HG03460 (cell line): ENCODE data around the gene ABCA7.
"Not testable (repeated sequence)": the region's sequence is repeated elsewhere in the genome, so short reads cannot be mapped to it uniquely, and the experiment has no call there.

Experiments
- ATAC-seq: cut with Tn5 transposase; IDR thresholded peaks from one replicate; pipeline ENCODE4 v1.9.1; 2021; ENCODE audit not compliant: unreplicated experiment

ABCA7 gene

DNA sequence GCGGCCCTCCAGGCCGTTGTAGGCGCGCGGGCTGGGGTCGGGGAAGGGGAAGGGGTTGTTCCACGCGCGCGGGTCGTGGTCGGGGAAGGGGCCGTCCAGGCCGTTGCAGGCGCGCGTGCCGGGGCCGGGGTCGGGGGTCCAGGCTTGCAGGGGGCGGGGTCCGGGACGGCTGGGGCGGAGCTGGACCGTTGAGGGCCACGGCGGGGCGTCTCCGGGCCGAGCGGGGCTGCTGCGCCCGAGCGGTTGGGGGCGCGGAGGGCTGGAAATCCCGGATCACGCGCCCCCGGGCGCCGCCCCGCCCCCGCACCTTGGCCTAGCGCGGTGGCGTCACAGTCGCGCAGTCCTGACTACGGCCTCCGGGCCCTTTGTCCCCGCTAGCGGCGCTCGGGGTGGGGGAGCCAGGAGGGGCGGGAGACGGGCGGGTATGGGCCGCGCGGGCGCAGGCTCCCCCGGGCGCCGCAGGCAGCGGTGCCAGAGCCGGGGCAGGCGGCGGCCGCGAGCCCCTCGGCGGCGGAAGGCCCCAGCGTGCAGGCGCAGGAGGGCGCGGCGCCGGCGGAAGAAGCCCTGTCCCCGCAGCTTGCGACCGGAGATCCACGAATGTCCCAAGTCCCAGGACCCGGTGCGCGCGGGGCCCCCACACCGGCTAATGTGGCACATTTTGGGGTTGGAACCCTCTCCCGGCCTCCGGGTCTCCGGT lies 64.6 kb downstream of the ABCA7 start:
- peak; percentile 25 for ATAC-seq

DNA sequence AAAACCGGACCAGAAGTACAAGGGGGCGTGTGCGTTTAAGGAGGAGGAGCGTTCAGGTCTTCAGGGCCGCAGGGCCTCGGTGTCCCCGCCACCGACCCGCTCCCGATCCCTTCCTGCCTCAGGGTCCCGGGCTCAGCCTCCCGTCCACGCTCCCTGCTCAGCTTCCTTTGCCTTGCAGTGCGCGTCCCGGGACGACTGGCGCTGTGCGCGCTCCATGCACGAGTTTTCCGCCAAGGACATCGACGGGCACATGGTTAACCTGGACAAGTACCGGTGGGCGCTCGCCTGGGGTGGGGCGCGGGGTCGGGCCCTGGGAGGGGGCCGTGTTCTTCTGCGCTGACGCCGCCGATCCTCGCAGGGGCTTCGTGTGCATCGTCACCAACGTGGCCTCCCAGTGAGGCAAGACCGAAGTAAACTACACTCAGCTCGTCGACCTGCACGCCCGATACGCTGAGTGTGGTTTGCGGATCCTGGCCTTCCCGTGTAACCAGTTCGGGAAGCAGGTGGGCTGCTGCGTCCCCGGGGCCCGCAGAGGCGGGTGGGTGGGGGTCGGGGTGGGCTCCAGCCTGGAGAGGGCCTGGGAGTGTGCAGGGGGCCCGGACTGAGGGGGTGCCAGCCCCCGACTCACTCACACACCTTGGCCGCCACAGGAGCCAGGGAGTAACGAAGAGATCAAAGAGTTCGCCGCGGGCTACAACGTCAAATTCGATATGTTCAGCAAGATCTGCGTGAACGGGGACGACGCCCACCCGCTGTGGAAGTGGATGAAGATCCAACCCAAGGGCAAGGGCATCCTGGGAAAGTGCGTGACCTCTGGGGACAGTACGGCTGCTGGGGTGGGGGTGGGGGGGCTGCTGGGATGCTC lies 65.3 kb downstream of the ABCA7 start:
- no peak for ATAC-seq

DNA sequence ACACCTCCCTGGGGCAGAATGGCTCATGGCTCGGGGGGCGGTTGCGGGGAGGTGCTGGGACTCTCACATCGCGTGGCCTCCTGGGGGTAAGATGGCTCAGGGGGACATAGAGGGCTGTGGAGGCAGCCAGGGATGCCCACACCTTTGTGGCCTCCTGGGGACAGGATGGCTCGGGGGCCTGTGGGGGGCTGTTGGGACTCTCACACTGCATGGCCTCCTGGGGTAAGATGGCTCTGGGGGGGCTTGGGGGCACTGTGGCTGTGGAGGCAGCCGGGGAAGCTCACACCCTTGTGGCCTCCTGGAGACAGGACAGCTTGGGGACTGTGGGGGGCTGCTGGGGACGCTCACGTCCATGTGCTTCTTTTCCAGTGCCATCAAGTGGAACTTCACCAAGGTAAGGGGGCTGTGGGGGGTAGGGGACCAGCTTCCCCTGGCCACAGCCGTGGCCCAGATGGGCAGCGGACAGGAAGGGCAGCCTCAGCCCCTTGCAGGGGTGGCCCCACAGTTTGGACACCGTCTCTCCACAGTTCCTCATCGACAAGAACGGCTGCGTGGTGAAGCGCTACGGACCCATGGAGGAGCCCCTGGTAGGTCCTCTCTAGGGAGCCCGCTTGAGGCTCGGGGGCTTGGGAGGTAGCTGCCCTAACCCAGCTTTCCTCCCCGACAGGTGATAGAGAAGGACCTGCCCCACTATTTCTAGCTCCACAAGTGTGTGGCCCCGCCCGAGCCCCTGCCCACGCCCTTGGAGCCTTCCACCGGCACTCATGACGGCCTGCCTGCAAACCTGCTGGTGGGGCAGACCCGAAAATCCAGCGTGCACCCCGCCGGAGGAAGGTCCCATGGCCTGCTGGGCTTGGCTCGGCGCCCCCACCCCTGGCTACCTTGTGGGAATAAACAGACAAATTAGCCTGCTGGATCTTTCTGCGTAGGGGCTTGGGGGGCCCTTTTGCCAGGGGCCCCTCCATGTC lies 66.2 kb downstream of the ABCA7 start:
- ATAC-seq, result no peak

DNA sequence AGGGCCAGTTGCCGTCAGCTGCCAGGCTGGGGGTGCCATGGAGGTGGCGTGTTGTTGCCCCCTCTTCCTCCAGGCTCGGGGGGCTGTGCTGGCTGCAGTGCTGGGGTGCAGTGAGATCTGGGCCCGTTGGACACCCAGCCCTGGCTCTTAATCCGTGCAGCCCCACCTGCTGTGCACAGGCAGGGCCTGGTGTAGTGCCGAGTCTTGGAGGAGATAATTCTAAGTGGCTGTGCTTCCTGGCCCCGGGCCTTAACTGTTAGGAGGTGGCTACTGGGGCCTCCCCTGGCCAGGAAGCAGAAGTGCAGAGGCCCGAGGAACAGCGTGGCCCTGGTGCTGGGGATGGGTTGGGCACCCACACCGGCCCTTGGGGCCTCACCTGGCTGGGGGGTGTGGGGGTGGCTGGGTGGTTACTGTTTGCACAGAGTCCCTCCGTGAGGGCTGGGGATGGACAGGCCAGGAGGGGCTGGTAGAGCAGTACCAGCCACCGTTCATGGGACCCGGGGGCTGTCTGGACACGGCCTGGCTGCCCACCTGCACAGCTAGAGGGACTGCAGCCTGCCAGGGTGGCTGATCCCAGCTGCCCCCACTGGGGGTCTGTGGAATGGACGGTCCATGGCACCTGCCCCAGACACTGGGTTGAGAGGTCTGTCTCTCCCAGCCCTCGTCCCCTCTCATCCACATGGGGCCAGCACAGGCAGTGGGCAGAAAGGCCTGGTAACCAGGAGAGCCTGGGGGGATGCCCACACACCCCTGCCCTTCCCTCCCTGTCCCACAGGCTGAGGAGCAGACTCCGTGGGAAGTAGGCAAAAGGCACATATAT lies 67.1 kb downstream of the ABCA7 start:
- no peak for ATAC-seq

DNA sequence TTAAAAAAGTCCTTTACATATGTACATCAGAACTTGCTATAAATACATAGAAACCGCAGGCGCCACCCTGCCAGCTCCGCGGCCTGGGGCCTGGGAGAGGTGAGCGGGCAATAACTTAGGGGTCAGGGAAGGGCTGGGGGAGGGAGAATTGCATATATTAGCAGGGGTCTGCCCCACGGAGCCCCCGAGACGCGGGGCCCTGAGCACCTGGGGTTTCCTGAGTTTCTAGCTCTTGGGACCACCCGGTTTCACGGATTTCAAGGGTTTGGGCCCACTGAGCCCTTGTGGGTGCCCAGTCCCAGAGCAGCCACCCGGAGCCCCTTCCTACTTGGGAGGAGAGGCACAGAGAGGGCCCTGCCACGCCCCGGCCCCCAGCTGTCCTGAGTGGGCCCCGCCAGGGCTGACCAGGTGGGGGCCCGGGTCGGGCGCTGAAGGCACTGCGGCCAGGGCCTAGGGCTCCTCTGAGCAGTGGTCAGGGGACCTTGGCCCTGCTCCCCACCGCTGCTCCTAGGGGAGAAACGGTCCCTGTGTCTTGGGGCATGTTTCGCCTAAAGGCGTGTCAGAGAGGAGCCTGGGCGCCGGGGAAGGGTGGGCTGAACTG lies 67.9 kb downstream of the ABCA7 start:
- ATAC-seq, result no peak

DNA sequence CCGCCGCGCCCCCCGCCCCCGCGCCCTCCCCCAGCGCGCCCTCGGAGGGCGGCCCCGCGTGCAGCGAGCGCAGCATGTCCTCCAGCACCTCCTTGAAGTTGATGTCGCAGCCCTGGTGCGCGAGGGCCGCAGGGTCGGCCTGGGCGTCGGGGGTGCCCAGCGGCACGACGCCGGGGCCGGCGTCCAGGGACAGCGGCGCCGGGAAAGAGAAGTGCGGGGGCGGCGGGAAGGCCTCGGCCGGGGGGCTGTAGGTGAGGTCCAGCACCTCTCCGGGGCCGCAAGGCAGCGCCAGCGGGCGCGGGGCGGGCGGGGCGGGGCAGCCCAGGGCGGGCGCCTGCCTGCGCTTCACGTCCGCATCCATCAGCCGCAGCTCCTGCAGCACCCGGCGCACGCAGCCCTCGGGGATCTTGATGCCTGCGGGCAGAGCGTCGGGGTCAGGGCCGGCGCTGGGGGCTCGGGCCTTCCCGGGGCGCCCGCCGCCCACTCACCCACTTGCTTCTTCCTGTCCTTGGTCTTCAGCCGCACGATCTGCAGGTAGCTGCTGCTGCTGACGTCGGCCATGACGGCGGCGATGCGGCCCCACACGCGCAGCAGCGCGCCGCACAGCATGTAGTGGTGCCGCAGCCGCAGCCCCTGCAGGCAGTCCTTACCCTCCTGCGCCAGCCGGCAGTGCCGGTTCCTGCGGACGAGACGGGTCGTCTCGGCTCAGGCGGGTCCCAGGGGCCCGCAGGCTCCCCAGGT lies 68.6 kb downstream of the ABCA7 start:
- ATAC-seq, result no peak

DNA sequence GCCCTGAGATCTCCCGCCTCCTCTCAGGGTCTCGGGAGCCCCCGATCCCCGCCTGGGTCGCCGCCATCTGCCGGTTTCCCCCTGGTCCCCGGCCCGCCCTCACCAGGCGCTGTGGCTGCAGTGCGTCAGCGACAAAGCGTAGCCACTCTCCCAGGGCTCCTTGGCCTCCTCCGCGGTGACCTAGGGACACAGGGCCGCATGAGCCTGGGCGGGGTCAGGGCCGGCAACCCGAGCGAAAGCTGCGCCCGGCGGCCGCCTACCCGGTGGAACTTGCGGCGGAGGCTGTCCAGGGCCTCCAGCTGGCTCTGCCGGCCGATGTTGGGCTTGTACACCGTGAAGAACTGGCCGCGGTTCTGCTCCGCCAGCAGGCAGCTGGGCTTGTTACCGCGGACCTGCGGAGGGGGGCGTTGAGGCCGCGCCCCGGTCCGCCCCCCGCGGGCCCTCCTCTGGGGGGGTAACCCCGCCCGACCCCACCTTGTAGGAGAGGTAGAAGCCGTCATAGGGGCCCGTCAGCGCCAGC lies 69.2 kb downstream of the ABCA7 start:
- no peak for ATAC-seq

DNA sequence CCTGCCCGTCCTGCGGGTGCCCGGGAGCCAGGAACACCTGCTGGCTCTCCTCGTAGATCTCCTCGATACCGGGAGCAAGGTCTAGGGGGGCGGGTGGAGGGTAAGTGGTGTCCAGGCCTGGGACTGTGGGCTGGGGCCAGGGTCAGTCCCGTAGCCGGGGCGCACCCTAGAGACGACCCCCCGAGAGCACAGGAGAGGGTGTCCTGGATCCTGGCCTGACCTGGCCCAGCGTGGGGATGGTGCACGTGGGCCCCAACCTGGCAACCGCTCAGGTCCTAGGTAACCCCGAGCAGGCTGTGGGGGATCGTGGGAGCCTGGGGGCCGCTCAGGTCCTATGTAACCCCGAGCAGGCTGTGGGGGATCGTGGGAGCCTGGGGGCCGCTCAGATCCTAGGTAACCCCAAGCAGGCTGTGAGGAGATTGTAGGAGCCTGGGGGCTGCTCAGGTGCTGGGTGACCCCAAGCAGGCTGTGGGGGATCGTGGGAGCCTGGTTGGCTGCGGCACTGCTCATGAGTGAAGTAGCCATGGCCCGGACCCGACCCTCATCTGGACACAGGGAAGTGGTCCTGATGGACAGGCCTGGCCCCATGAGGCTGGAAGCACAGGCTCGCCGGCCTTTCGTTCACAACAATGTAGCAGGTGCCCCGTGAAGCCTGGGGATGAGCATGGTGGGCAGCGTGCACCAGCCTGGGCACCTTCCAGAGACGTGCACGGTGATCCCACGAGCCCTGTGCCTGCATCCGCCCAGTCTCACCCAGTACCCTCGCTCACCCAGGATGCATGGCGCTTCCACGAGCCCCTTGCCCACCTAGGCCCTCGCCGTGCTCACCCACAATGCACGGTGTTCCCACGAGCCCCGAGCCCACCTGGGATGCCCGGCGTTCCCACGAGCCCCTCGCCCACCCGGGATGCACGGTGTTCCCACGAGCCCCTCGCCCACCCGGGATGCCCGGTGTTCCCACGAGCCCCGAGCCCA lies 70.1 kb downstream of the ABCA7 start:
- no peak for ATAC-seq

DNA sequence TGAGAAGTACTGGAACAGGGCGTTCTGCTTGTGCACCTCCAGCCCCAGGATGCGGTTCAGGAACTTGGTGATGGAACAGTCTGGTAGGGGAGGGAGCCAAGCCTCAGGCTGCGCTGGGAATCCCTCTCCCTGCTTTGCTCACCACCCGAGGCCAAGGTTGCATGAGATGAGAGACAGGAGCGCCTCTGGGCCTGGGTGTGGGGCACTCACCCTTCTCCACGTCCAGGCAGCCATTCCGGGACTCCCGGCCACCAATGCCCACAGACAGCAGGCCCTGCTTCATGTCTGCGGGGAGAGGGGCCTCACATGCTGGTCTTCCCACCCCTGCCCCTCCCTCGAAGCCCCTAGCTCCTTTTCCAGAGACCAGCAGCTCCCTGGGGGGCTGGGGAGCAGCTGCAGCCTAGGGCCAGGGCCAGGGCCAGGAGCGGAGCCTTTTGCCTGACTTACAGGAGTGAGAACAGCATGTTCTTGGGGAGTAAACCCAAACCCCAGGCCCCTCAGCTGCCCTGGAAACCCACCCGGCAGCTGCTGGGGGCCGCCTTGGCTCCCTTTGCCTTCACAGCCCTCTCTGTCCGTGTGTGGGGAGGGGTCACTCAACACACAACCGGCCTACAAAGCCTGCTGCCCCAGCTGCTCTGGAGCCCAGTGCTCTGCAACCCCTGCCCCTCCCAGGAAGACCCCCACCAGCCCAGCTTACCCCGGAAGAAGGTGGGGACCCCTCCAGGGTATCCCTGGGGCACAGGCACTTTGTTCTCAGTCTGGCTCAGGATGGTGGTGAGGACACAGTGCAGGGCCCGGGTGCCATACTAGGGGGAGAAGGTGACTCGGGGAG lies 71.1 kb downstream of the ABCA7 start:
- ATAC-seq, result no peak

DNA sequence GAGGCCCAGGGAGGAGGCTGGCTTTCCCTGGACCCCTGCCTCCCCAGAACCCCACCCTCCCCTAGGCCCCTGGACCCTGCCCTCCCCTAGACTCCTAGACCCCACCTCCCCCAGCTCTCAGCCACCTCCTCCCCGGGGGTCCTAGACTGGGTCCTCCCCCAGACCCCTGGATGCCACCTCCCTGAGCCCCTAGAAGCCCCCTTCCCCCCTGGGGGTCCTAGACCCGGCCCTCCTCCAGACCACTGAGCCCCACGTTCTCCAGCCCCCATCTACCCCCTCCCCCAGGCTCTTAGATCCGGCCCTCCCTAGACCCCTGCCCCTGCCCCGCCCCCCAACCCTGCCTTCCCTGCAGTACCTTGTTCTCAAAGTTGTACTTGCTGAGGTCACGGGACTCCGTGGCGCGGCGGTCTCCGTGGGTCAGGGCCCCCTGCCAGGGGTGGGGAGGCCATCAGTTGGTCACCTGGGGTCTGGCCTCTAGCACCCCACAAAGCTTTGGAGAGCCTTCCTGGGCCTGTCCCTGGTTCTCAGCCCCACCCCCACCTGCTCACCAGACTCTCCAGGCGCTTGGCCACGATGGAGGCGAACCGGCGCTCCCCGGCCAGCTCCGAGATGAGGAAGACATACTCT lies 71.8 kb downstream of the ABCA7 start:
- ATAC-seq, result no peak

DNA sequence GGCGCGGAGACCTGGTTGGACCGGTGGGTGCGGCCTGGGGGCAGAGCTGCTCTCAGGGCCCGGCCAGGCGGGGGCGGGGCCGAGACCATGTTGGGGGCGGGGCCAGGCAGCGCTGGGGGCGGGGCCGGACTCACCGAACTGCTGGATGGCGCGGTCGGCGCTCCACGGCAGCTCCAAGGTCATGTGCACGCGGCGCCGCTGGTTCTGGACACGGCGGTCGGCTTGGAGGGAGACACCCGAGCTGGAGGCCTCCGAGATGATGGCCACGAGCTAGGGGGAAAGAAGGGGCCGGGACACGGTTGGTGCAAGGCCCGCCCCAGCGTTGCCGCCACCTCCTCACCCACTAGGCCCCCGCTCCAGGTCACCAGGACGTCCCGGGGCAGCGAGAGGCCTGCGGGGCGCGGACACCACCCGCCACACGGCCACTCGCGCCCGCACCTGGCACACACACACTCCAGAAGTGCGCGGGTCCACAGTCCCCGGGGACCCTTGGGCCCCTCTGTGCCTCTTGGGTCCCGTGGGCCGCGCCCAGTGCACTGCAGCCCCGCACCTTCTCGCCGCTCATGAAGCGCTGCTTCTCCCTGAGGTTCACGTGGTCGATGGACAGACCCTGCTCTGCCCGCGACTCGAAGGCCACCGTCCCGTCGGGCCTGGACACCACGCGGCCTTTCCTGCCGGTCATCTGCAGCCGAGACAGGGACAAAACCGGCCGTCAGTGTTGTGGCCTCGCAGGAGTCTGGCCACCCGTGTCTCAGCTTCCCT lies 72.5 kb downstream of the ABCA7 start:
- no peak for ATAC-seq

DNA sequence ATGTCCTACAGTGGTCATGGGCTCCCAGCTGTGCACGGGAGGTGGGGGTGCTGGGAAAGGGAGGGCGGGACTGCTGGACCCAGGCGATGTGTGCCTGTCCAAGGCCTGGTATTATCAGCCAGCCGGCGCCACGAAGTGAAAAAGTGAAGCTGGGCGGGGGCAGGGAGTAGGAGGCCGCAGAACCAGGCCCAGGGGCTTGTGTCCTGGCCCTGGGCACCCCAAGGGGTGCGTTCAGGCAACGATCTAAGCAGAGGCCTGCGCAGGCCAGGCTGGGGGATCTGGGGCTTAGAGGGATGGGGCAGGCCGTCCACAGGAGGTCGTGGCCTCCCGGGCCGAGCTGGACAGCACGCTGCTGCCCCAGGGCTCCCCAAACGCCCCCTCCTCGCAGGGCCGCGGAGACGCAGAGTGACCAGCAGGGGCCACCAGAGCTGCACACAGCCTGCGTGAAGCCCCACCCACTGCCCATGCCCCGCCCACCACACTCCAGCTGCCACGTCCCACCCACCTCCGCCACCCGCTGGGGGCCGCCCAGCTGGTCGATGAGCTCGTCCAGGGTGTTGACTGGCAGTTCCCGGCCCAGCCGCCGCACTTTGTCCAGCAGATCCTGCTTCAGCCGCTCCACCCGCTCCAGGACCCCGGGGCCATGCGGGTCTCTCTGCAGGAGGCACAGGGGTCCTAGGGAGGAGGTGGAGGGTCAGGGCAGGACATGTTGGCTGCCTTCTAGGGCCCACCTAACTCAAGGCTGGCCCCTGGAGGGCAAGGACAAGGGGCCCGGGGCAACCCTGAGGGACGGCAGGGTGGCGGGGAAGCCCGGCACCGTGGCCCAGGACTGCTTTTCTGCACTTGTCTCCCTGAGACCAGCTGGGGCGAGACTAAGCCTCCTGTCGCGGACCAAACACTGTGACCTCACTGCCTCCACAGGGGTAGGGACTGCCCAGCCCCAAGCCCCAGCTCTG lies 73.4 kb downstream of the ABCA7 start:
- ATAC-seq, result peak; percentile 44

DNA sequence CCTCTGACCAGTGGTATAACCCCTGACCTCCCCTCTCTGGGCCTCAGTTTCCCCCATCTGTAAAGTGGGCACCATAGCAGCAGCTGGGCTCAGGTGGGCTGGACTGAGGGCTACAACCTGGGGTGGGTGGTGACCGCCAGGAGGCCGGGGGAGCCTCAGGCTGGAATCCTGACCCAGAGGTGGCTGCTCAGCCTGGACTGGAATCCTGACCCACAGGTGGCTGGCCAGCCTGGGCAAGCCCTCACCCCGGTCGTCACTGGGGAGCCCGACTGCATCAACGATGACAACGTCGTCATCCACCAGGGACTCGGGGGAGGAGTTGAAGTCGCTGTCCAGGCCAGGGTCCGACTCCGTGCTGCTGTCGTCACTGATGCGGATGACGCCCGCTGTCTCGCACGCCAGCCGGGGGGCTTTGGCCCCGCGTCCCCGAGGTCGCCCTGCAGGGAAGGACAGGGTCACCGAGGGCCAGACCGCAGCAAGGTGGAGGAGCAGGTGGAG lies 74.1 kb downstream of the ABCA7 start:
- no peak for ATAC-seq

DNA sequence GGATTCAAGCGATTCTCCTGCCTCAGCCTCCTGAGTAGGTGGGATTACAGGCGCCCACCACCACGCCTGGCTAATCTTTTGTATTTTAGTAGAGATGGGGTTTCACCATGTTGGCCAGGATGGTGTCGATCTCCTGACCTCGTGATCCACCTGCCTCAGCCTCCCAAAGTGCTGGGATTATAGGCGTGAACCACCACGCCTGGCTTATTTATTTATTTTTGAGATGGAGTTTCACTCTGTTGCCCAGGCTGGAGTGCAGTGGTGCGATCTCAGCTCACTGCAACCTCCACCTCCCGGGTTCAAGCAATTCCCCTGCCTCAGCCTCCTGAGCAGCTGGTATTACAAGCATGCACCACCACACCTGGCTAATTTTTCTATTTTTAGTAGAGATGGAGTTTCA lies 74.8 kb downstream of the ABCA7 start:
- not testable (repeated sequence) for ATAC-seq
